KOPT-K1 (cell line): ENCODE measurements around the gene RAG2.
A peak's percentile ranks its signal among the peaks of the same experiment; 100 is the strongest.

ENCODE experiments used
- H3K27ac ChIP-seq: fragments of 200-600 bp; sonication (generic); 2 replicates; pipeline ENCODE4 v1.5.1; 2016; ENCODE audit warnings: antibody characterized with exemption, mild to moderate bottlenecking, low read depth, low read length; ENCODE audit not compliant: poor library complexity, severe bottlenecking
- H3K36me3 ChIP-seq: fragments of 200-600 bp; sonication (generic); 2 replicates; pipeline ENCODE4 v1.5.1; 2017; ENCODE audit warnings: antibody characterized with exemption, mild to moderate bottlenecking, low read length, moderate library complexity; ENCODE audit not compliant: insufficient read depth
- H3K9me3 ChIP-seq: fragments of 200-600 bp; sonication (generic); 2 replicates; pipeline ENCODE4 v1.5.1; 2017; ENCODE audit warnings: antibody characterized with exemption, low read length, mild to moderate bottlenecking; ENCODE audit not compliant: insufficient read depth, poor library complexity, severe bottlenecking

Gene RAG2

DNA sequence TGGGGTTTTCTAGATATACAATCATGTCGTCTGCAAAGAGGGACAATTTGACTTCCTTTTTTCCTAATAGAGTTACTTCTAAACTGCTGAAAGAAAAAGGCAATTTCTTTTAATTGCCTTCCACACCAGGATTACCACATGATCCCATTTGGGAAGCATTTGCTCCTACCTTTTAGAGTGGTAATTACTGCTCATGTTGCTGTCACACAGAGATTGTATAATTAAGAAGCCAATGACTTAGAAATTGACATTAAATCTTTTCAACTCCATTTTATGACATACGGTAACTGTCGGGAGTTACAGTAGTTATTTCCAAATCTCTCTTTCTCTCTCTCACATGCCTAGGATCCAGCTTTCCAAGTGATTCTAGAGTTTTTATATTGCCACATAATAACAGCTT lies 17.8 kb upstream of the RAG2 start:
- Histone ChIP-seq H3K9me3 (no peaks in the 10 kb centered on the region), H3K36me3 (no peaks in the 10 kb centered on the region)

DNA sequence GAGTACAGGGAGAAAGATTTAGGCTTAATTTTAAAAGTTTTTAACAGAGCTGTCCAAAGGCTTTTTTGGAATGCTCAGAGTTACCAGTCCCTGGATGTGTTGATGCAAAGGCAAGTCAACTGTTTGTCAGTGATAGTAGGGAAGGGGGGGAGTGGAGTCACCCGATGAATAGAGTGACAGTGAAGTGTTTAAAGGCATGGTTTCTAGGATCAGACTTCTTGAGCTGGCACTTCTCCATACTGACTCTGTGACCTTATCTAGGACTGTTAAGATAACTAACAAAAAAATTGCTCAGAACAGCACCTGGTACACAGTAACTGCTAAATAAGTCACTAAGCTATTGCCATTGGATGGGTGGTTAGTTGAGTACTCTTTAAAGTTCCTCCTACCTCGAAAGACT lies 11.3 kb upstream of the RAG2 start:
- H3K36me3 ChIP-seq: no peaks in the 10 kb centered on the region
- H3K27ac ChIP-seq: no peak overlapping the region
- H3K9me3 ChIP-seq: no peaks in the 10 kb centered on the region

More for the DNA sequence above, 17.8 kb upstream of the RAG2 start:
- H3K27ac ChIP-seq: no peak overlapping the region

DNA sequence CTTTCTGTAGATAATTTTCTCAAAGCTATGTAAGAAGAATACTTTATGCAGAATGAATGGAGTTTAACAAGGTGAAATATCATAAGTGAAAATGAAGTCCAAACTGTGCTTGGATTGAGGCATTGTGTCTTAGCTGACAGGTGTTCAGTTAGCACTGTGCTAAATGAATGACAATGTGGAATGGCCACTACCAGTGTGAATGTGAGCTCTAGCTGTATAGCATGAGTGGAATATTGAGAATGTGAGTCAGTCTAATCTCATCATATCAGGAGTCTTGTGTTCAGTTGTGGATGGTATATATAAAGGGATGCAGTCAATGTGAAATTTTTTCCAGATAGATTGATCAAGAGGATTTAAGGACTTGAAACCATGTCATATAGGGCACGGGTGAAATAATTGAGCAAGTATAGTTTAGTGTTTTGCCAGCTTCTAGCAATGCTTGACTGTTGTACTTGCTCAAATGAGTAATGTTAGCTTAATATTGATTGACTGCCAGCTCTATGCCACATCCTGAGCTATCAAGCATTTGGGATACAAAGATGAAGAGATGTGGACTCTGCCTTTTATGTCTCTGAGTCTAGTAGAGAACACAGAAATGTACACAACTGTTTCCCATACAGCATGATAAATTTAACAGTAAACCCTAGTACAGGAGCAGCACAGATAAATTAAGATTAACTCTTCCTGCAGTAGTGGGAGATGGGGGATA lies 10.6 kb upstream of the RAG2 start:
- Histone ChIP-seq H3K36me3 (no peaks in the 10 kb centered on the region), H3K27ac (no peak overlapping the region), H3K9me3 (no peaks in the 10 kb centered on the region)

DNA sequence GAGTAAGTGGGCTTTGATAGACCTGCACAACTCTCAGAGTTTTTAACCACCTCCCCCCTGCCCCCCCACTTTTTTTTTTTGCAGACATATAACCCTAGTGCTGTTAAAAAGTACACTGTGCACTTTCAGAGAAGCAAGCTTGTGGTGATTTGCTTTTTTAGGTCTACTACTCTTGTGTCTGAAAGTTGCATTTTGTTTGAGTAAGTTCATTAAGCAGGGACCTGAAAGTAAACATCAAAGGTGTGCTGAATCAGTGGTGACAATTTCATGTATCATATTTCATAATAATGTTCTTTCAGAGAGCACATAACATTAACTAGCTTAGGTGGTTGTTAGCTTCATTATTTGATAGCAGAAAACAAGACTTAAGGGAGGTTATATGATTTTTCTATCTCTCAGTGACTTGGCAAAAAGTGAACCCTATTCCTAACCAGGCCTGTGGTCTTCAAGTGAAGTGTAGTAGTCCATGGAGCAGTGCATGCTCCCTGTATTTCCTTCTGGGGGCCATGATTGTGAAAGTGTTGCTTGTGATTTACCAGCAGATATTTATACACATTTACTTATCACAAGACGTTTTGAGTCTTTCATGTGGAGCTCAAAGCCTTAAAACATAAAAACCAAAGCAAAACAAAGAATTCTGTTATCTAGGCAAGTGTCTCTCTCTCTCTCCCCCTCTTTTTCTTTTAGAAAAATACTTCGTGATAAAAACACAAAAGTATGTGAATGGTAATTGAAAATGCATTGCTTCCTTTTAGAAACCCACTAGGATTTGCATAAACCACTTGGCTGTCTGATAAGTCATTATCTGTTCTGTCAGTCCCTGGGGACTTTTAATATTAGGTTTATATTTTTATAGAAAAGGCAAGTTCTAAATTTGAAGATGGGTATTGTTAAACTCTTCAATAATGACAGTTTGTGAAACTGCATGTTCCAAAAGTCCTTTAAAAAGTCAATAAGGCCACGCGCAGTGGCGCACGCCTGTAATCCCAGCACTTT lies 7.5 kb upstream of the RAG2 start:
- Histone ChIP-seq H3K36me3 (no peaks in the 10 kb centered on the region), H3K9me3 (no peaks in the 10 kb centered on the region), H3K27ac (peak overlapping the region; percentile 31)

DNA sequence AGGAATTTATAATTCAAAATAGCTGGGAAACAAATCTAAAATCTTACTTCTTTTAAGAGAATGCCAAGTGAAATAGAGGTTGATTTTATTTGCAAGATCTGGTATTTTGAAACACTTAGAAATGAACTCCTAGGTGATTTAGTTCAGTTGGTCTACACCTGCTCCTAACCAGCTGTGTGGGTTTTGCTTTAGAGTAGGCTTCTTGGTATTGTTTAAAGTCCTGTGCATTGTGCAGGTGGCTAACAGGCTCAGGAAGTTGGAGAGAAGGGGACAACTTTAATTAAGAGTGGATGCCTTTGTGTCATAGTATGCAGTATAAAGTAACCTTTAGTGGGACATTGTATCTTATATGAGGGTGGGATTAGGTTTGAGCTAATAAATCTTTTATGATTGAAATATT lies 4.1 kb upstream of the RAG2 start:
- no peaks in the 10 kb centered on the region for H3K36me3 ChIP-seq
- H3K9me3 ChIP-seq: no peaks in the 10 kb centered on the region
- peak overlapping the region; percentile 31 for H3K27ac ChIP-seq

DNA sequence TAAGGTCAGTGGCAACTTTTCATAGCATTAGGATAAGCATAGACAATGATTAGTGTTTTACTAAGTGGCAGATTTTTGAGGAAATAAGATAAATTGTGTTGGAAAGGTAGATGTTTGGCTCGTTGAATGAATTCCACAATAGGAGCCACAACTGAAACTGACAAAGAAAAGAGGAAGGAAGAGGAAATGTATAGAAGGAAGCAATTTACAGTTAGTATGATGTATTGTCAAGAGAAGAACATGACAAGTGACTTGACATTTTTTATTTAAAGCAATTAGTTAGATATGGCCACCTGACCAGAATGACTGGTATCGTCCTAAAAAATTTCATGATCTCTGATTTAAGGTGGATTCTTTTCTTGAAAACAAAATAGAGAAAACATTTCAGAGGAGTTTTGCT lies 3.1 kb upstream of the RAG2 start:
- H3K27ac ChIP-seq: peak overlapping the region; percentile 13
- no peaks in the 10 kb centered on the region for H3K36me3 ChIP-seq
- H3K9me3 ChIP-seq: no peaks in the 10 kb centered on the region

DNA sequence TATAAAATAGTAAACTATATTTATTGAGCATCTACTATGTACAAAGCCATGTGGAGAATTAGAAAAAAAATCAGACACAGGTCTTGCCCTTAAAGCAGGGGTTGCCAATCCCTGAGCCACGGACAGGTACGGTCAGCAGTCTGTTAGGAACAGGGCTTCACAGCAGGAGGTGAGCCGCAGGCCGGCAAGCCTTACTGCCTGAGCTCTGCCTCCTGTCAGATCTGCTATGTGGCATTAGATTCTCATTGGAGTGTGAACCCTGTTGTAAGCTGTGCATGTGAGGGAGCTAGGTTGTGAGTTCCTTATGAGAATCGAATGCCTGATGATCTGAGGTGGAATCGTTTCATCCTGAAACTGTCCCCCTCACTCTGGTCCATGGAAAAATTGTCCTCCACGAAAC lies 2.1 kb upstream of the RAG2 start:
- Histone ChIP-seq H3K36me3 (no peaks in the 10 kb centered on the region), H3K9me3 (no peaks in the 10 kb centered on the region), H3K27ac (no peak overlapping the region)

DNA sequence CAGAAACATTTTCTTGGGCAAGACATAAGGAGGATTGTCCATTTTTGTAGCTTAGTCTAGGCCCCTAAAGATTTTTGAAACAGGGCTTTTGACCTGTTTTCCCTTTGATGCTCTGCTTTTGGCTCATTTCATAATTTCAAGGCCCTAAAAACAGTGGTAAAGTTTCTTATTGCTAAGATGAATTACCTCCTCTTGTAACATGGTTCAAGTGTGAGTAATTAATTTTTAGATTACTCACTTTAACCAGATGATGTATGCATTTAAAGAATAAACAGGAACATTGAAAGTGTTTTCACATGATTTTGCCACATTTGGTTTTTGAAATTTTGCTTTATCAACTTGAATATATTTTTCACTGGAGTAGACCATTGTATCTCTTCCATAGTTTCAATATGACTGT lies 1.2 kb downstream of the RAG2 start:
- no peaks in the 10 kb centered on the region for H3K9me3 ChIP-seq
- H3K36me3 ChIP-seq: no peaks in the 10 kb centered on the region
- peak overlapping the region; percentile 3 for H3K27ac ChIP-seq

DNA sequence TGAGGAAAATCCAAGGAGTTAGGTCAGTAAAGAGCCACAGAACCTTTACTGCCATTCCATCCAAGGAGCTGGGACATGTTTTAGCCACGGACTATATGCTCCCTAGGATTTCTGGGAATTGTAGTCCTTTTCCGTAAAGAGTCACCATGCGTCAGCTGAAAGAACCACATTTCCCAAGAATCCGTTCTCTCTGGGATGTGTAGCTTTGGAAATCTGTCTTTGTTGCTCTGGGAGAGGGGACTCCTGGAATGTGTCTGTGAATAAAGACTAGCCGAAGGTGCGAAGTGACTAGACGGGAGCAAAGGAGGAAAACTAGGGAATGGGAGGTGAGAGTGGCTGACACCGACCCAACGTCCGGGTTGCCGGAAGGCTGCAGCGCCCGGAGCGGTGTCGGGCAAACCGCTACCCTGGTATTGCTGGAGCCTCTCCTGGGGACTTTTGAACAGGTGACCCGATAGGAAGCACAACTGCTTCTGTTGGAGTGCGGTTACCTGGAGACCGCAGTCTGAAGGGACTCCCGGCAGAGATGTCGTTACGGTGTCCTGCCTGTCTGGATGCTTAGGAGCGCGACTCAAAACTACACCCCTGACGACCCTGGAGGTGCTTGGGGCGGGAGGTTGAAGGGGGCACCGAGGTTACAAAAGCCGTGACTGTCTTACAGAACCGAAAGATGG lies 3.6 kb downstream of the RAG2 start, which contains the start of gene IFTAP:
Gene IFTAP, plus strand, starts transcription at position 187 of the 674 bp plus-strand sequence. CDS start 15,602 bp downstream, outside the sequence.
- no peak within 1 kb of the TSS for H3K27ac ChIP-seq
- H3K36me3 ChIP-seq: no peaks in the 10 kb centered on the region
- no peaks in the 10 kb centered on the region for H3K9me3 ChIP-seq

DNA sequence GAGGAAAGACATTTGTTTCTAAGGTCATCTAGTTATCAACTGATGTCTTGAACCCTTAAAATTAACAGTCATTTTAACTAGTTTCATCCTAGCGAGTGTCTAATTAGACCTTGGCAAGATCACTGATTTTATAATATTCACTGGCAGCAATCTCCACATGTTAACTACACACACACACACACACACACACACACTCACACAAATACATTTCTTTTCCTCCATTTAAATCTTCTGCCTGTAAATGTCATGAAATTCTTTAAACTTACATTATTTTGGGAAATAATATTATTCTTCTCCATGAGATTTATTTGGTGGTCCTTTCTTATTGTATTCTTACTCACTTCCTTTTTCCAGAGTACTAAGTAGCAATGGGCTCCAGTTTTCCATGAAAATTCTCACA lies 6.6 kb downstream of the RAG2 start:
- H3K9me3 ChIP-seq: no peaks in the 10 kb centered on the region
- no peaks in the 10 kb centered on the region for H3K36me3 ChIP-seq
- no peak overlapping the region for H3K27ac ChIP-seq

DNA sequence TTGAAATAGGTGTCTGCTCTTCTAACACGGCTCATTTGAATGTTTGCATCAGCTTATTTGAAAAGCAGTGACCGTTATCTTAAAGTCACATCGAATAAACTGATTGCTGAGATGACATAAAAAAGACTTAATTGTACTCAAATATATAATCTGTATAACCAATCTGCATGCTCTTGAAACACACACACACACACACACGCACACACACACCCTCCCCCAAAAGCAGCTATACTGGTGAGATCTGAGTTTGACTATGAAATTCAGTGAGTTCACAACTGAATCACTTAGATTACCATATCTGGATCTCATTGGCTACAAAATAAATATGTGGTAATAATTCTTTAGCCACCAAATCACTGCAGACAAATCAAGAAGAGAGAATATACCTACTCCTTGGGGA lies 7.5 kb downstream of the RAG2 start:
- no peaks in the 10 kb centered on the region for H3K36me3 ChIP-seq

DNA sequence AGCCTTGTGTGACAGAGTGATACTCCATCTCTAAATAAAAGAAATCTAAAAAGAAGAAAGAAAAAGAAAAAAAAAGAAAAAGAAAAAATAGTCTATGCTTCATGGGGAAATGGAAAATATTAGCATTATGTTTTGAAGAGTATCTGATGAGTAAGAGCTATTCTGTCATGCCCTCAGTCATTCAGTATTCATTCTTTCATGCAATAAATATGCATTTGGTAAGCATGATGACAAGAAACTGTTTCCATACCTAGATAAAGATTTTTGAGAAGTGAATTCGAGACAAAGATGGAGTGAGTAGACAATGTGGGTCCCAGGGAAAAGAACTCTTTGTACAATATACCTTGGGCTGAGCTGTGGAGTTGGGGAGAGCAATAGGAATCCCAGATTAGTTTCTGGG lies 9.9 kb downstream of the RAG2 start:
- Histone ChIP-seq H3K9me3 (no peaks in the 10 kb centered on the region), H3K27ac (no peak overlapping the region), H3K36me3 (no peaks in the 10 kb centered on the region)

More for the DNA sequence above, 7.5 kb downstream of the RAG2 start:
- Histone ChIP-seq H3K27ac (no peak overlapping the region), H3K9me3 (no peaks in the 10 kb centered on the region)

DNA sequence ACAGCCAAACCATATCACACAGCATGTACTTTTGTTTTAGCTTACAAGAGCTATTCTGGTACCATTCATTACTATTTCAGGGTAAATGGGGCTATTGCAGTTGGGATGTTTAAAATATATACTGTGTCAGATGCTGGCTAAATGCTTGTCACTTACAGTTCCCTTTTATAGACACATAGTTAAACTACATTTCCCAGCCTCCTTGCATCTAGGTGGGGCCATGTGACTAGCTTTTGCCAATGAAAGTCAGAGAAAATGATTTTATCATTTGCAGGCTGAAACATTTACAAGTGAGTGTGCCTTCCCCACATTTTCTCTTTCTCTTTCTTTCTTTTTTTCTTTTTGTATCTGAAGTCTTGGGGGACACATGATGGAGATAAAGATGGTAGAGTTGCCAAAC lies 11.5 kb downstream of the RAG2 start:
- Histone ChIP-seq H3K36me3 (no peaks in the 10 kb centered on the region), H3K27ac (no peak overlapping the region), H3K9me3 (peaks cover 12% of the 10 kb centered on the region)

DNA sequence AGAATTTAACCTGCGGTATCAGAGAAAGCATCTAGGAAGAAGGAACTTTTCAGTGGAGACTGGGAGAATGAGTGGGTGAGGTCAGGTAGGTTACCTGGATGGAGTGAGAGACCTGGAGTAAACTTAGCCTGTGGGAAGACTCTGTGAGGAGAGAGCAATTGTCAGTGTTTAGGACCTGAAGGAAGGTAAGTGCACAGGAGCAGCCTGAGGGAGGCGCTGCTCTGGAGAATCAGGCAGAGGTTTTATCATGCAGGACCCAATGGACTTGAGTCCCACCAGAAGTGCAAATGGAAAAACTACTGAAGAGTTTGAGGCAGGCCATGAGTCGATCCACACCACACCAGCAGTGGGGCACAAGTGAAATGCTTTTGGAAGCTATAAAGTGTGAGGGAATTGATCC lies 14.4 kb downstream of the RAG2 start:
- H3K9me3 ChIP-seq: peaks cover 24% of the 10 kb centered on the region
- H3K36me3 ChIP-seq: no peaks in the 10 kb centered on the region
- no peak overlapping the region for H3K27ac ChIP-seq

DNA sequence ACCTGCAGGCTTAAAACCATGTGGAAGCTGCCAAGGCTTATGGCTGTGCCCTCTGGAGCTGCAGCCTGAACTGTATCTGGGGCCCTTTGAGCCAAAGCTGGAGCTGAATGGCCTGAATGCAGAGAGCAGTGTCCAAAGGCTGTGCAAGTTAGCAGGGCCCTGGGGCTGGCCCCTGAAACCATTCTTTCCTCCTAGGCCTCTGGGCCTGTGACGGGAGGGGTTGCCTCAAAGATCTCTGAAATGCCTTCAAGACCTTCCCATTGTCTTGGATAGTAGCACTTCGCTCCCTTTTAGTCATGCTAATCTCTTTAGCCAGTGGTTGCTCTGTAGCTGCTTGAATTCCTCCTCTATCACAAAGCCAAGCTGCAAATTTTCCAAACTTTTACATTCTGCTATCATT lies 16.5 kb downstream of the RAG2 start:
- peaks cover 24% of the 10 kb centered on the region for H3K9me3 ChIP-seq
- H3K36me3 ChIP-seq: no peaks in the 10 kb centered on the region
- H3K27ac ChIP-seq: no peak overlapping the region
